HepG2 (cell line): ENCODE measurements around the gene NPDC1. TPM values are rescaled to one million over a fixed set of nuclear protein-coding genes. Genes with fewer than 3 reads are reported as not detected.

Experiments used
- ARID5B ChIP-seq: IDR thresholded peaks from 2 replicates; pipeline ENCODE4 v1.4.0; 2020; ENCODE audit warnings: mild to moderate bottlenecking, missing genetic modification reagents
- CBFB ChIP-seq: sonication (generic); formaldehyde crosslinking; IDR thresholded peaks from 2 replicates; pipeline ENCODE4 v1.4.0; 2020; ENCODE audit warnings: missing genetic modification reagents
- DR1 ChIP-seq: sonication (generic); formaldehyde crosslinking; IDR thresholded peaks from 2 replicates; pipeline ENCODE4 v1.8.0; 2021; ENCODE audit warnings: mild to moderate bottlenecking, missing genetic modification reagents, inconsistent platforms
- FOXC1 ChIP-seq: sonication (generic); formaldehyde crosslinking; IDR thresholded peaks from 2 replicates; pipeline ENCODE4 v1.8.0; 2022; ENCODE audit warnings: mild to moderate bottlenecking, missing genetic modification reagents, borderline replicate concordance
- HDAC6 ChIP-seq: fragments of 200-600 bp; sonication (generic); IDR thresholded peaks from 2 replicates; pipeline ENCODE4 v1.7.0; 2017; ENCODE audit warnings: mild to moderate bottlenecking, antibody characterized with exemption, low read length, low read depth
- MAFK ChIP-seq, 2 experiments: IDR thresholded peaks in 1 of 2; conservative IDR thresholded peaks in 1 of 2; 2 replicates each; pipeline ENCODE4 v1.6.1; 2011; ENCODE audit warnings: improper control_type of control experiment in 2 of 2, low read length in 2 of 2
- MYC ChIP-seq: sonication (generic); formaldehyde crosslinking; IDR thresholded peaks from 2 replicates; pipeline ENCODE4 v1.9.0; 2021; ENCODE audit warnings: missing genetic modification reagents, borderline replicate concordance
- SRSF9 ChIP-seq: fragments of 200-400 bp; formaldehyde crosslinking; IDR thresholded peaks from 2 replicates; pipeline ENCODE4 v1.6.1; 2018; ENCODE audit warnings: borderline replicate concordance, mild to moderate bottlenecking, low read depth, low read length; ENCODE audit not compliant: insufficient read depth, poor library complexity, severe bottlenecking
- UBTF ChIP-seq: sonication (generic); formaldehyde crosslinking; IDR thresholded peaks from 2 replicates; pipeline ENCODE4 v1.4.0; 2020; ENCODE audit warnings: mild to moderate bottlenecking, missing genetic modification reagents
- YEATS2 ChIP-seq: sonication (generic); formaldehyde crosslinking; IDR thresholded peaks from 2 replicates; pipeline ENCODE4 v1.4.0; 2020; ENCODE audit warnings: missing genetic modification reagents, borderline replicate concordance
- ZBTB2 ChIP-seq: sonication (generic); formaldehyde crosslinking; IDR thresholded peaks from 2 replicates; pipeline ENCODE4 v1.8.0; 2022; ENCODE audit warnings: low read depth, missing genetic modification reagents
- ZFX ChIP-seq: sonication (generic); formaldehyde crosslinking; IDR thresholded peaks from 2 replicates; pipeline ENCODE4 v1.4.0; 2020; ENCODE audit warnings: mild to moderate bottlenecking, low read depth, missing genetic modification reagents, moderate library complexity
- ZNF34 ChIP-seq: sonication (generic); formaldehyde crosslinking; IDR thresholded peaks from 2 replicates; pipeline ENCODE4 v1.4.0; 2020; ENCODE audit warnings: mild to moderate bottlenecking, missing genetic modification reagents, borderline replicate concordance
- ZSCAN22 ChIP-seq: sonication (generic); formaldehyde crosslinking; IDR thresholded peaks from 2 replicates; pipeline ENCODE4 v1.4.0; 2020; ENCODE audit warnings: mild to moderate bottlenecking, missing genetic modification reagents
- polyA plus RNA-seq, 8 experiments: library from polyadenylated mRNA; depleted of rRNA in 3 of 8; stranded (reverse) in 7 of 8; unstranded in 1 of 8; fragments of >200 nt; fragmentation: Illumina TruSeq in 4 of 8; extraction: Trizol in 4 of 8; gene quantifications; 2 replicates each; pipeline versions ENCODE4 v1.2.1 to v1.2.3, GENCODE V29; 2011 to 2016; ENCODE audit warnings: low read depth in 4 of 8, missing spikeins in 1 of 8, mixed read lengths in 1 of 8; ENCODE audit not compliant: insufficient read depth in 1 of 8
- total RNA-seq, 5 experiments: library from RNA; depleted of rRNA; stranded (reverse); fragments of >200 nt; fragmentation: Illumina TruSeq; extraction: Trizol; gene quantifications; 2 replicates each; pipeline ENCODE4 v1.2.3, GENCODE V29; 2016; ENCODE audit warnings: low read depth in 1 of 5
- TF ChIP-seq, protein P1 (sequence below): sonication (generic); formaldehyde crosslinking; IDR thresholded peaks from 2 replicates; pipeline ENCODE4 v1.4.0; 2020; ENCODE audit warnings: missing genetic modification reagents
- TF ChIP-seq, protein P2 (sequence below): sonication (generic); formaldehyde crosslinking; IDR thresholded peaks from 2 replicates; pipeline ENCODE4 v1.5.0; 2020; ENCODE audit warnings: missing genetic modification reagents
- TF ChIP-seq, protein P3 (sequence below): fragments of 450-650 bp; IDR thresholded peaks from 2 replicates; pipeline ENCODE4 v1.6.1; 2016

Gene NPDC1
- total and polyA plus RNA-seq, 2 of the 13 experiments (the other 11 are each of a cell fraction or from before 2014, with no cell fraction given), result 0.84 to 5.4 TPM

- TF ChIP-seq MAFK (conservative IDR thresholded peaks at IDR 0.05 in 1 of 2, IDR thresholded peaks at IDR 0.05 in 1 of 2; ENCODE audit: low read length in 2 of 2) (no peak), CBFB (CRISPR knock-in tag) (peak; percentile 60), ZNF34 (CRISPR knock-in tag) (no peak), UBTF (CRISPR knock-in tag) (peak; percentile 68), FOXC1 (CRISPR knock-in tag) (no peak), HDAC6 (no peak), DR1 (no peak), SRSF9 (no peak), MYC (CRISPR knock-in tag) (peak; percentile 46; the same call in 1 of the 2 replicates), YEATS2 (CRISPR knock-in tag) (0 out of 2 replicates have a peak, but pooled peaks have one; percentile 43), ZBTB2 (no peak), ARID5B (CRISPR knock-in tag) (0 out of 2 replicates have a peak, but pooled peaks have one; percentile 22), ZFX (CRISPR knock-in tag) (peak; percentile 41; the same call in 1 of the 2 replicates), ZSCAN22 (CRISPR knock-in tag) (no peak)
- TF ChIP-seq, protein P1, sequence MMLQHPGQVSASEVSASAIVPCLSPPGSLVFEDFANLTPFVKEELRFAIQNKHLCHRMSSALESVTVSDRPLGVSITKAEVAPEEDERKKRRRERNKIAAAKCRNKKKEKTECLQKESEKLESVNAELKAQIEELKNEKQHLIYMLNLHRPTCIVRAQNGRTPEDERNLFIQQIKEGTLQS, result 0 out of 2 replicates have a peak, but pooled peaks have one; percentile 19
- TF ChIP-seq, protein P2, sequence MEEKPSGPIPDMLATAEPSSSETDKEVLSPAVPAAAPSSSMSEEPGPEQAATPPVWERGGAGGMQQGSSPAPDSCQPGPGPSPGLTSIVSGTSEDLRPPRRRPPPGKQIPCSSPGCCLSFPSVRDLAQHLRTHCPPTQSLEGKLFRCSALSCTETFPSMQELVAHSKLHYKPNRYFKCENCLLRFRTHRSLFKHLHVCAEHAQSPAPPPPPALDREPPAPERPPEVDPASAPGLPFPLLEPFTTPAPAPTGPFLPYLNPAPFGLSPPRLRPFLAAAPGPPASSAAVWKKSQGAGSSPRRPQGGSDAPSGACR (CRISPR knock-in tag), result 0 out of 2 replicates have a peak, but pooled peaks have one; percentile 47
- TF ChIP-seq, protein P3, sequence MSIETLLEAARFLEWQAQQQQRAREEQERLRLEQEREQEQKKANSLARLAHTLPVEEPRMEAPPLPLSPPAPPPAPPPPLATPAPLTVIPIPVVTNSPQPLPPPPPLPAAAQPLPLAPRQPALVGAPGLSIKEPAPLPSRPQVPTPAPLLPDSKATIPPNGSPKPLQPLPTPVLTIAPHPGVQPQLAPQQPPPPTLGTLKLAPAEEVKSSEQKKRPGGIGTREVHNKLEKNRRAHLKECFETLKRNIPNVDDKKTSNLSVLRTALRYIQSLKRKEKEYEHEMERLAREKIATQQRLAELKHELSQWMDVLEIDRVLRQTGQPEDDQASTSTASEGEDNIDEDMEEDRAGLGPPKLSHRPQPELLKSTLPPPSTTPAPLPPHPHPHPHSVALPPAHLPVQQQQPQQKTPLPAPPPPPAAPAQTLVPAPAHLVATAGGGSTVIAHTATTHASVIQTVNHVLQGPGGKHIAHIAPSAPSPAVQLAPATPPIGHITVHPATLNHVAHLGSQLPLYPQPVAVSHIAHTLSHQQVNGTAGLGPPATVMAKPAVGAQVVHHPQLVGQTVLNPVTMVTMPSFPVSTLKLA, result no peak
Observed at GRCh38 chr9:137064027-137064879, 18.3 kb upstream of the NPDC1 start (continued).
